ENCODE measurements around the gene SGK1. TPM values are rescaled to one million over a fixed set of nuclear protein-coding genes. Genes with fewer than 3 reads are reported as not detected.
"Not testable (repeated sequence)": the region's sequence is repeated elsewhere in the genome, so short reads cannot be mapped to it uniquely, and the experiment has no call there.

The SGK1 gene
- total RNA-seq, 3 donors from 2014 or later (not counting 1 experiment from before 2014, with no cell fraction given), result 31.8 to 89.6 (median 33.3) TPM

DNA sequence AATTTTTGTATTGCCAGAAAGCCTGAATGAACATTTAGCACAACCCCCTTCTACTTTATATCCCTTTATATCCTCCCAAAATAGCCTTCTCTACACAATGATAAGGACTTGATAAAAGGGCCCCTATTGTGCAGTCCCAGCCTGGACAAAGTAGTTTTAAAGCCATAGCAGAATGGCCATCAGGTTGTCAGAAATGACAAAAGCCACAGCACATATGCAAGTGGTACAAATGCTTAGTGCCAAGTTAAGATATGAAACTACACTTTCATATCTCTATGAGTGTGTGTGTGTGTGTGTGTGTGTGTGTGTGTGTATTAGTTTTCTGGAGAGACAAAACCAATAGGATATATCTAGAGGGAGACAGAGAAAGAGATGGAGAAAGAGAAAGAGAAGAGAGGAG is 132.6 kb downstream of the SGK1 start:
- Histone ChIP-seq H3K27ac (ENCODE audit: low read length) (no peak overlapping the region), H3K9me3 (ENCODE audit: control insufficient read depth, insufficient read depth, low read length) (no peaks in the 10 kb centered on the region), H3K4me3 (ENCODE audit: low read length) (no peak overlapping the region), H3K4me1 (ENCODE audit: control insufficient read depth, insufficient read depth, low read length) (no peaks in the 10 kb centered on the region), H3K36me3 (ENCODE audit: control insufficient read depth, insufficient read depth, low read length) (no peaks in the 10 kb centered on the region), H3K27me3 (ENCODE audit: control insufficient read depth, insufficient read depth, low read length) (no peaks in the 10 kb centered on the region)
- no peaks in the 10 kb centered on the region for H3K4me1 Mint-ChIP-seq
- no peaks in the 10 kb centered on the region for H3K36me3 Mint-ChIP-seq
- no peaks in the 10 kb centered on the region for H3K9me3 Mint-ChIP-seq
- intact Hi-C loops (cut with micrococcal nuclease), result no loop called here
- no peak overlapping the region for H3K27ac Mint-ChIP-seq
- no peak overlapping the region for H3K4me3 Mint-ChIP-seq
- DNase-seq (no peak), ATAC-seq (no peak)
- peaks cover 2 to 5% of the 10 kb centered on the region in 2 donors for H3K27me3 Mint-ChIP-seq (ENCODE audit: low read depth in 2 of 2)
- TF ChIP-seq, protein P1, sequence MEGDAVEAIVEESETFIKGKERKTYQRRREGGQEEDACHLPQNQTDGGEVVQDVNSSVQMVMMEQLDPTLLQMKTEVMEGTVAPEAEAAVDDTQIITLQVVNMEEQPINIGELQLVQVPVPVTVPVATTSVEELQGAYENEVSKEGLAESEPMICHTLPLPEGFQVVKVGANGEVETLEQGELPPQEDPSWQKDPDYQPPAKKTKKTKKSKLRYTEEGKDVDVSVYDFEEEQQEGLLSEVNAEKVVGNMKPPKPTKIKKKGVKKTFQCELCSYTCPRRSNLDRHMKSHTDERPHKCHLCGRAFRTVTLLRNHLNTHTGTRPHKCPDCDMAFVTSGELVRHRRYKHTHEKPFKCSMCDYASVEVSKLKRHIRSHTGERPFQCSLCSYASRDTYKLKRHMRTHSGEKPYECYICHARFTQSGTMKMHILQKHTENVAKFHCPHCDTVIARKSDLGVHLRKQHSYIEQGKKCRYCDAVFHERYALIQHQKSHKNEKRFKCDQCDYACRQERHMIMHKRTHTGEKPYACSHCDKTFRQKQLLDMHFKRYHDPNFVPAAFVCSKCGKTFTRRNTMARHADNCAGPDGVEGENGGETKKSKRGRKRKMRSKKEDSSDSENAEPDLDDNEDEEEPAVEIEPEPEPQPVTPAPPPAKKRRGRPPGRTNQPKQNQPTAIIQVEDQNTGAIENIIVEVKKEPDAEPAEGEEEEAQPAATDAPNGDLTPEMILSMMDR (IDR thresholded peaks at IDR 0.05), result no peak

DNA sequence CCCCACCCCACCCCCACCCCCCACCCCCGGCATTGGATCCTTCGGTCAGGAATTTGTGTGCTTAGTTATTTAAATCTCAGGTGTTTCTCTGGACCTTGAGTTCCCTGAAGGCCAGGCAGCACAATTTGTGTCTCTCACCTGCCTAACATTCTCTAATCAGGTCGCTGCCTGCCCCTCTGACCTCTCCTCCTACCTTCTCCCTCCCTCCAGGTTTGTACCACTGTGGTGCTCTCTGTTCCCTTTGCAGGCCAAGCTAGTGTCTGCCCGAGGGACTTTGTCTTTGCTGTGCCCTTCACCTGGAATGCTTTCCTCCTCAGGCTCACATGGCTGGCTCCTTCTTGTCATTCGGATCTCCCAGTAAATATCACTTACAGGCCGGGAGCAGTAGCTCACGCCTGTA is 134.1 kb downstream of the SGK1 start:
- DNase-seq (no peak), ATAC-seq (no peak)
- Mint-ChIP-seq H3K36me3 (no peaks in the 10 kb centered on the region), H3K4me1 (no peaks in the 10 kb centered on the region), H3K27me3 (ENCODE audit: low read depth in 2 of 2) (peaks cover 8 to 12% of the 10 kb centered on the region in 2 donors), H3K9me3 (no peaks in the 10 kb centered on the region), H3K4me3 (no peak overlapping the region), H3K27ac (no peak overlapping the region)
- no peaks in the 10 kb centered on the region for H3K4me1 ChIP-seq (ENCODE audit: control insufficient read depth, insufficient read depth, low read length)
- no peak overlapping the region for H3K27ac ChIP-seq (ENCODE audit: low read length)
- no peak overlapping the region for H3K4me3 ChIP-seq (ENCODE audit: low read length)
- TF ChIP-seq, protein P1 (IDR thresholded peaks at IDR 0.05), result no peak
- 91% methylated on average over 5 of the region's 7 CpGs for whole genome bisulfite sequencing (ENCODE audit: insufficient coverage)
- no peaks in the 10 kb centered on the region for H3K27me3 ChIP-seq (ENCODE audit: control insufficient read depth, insufficient read depth, low read length)
- intact Hi-C loops (cut with micrococcal nuclease), result no loop called here
- H3K36me3 ChIP-seq (ENCODE audit: control insufficient read depth, insufficient read depth, low read length), result no peaks in the 10 kb centered on the region
- no peaks in the 10 kb centered on the region for H3K9me3 ChIP-seq (ENCODE audit: control insufficient read depth, insufficient read depth, low read length)

DNA sequence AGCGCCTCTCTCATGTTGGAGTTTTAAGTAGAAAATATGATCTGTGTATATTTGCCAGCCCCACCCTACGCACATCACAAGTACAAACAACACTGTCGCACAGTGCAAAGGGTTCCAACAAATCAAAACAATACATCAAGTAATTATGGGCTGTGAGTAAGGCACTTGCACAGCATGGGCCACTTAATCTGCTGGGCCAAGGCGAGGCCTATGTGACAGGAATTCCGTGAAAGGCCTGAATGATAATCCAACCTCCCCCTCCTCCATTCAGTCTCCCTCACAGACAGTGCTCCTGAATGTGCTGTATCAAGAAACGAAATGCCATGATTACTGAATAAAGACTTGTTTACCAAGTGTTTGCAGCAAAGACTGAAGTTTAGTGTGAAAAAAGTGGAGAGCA is 135.4 kb downstream of the SGK1 start:
- DNase-seq (no peak), ATAC-seq (no peak)
- no peaks in the 10 kb centered on the region for H3K9me3 Mint-ChIP-seq
- H3K36me3 ChIP-seq (ENCODE audit: control insufficient read depth, insufficient read depth, low read length), result no peaks in the 10 kb centered on the region
- no peaks in the 10 kb centered on the region for H3K9me3 ChIP-seq (ENCODE audit: control insufficient read depth, insufficient read depth, low read length)
- H3K4me1 Mint-ChIP-seq, result peaks cover 12% of the 10 kb centered on the region in 2 donors
- H3K27ac ChIP-seq (ENCODE audit: low read length), result no peak overlapping the region
- peaks cover 12% of the 10 kb centered on the region for H3K4me1 ChIP-seq (ENCODE audit: control insufficient read depth, insufficient read depth, low read length)
- no peaks in the 10 kb centered on the region for H3K36me3 Mint-ChIP-seq
- H3K27me3 ChIP-seq (ENCODE audit: control insufficient read depth, insufficient read depth, low read length), result no peaks in the 10 kb centered on the region
- TF ChIP-seq, protein P1 (IDR thresholded peaks at IDR 0.05), result no peak
- no peak overlapping the region for H3K4me3 Mint-ChIP-seq
- H3K27ac Mint-ChIP-seq, result no peak overlapping the region
- no peak overlapping the region for H3K4me3 ChIP-seq (ENCODE audit: low read length)
- H3K27me3 Mint-ChIP-seq (ENCODE audit: low read depth in 2 of 2), result peaks cover 11 to 24% of the 10 kb centered on the region in 2 donors
- WGBS (ENCODE audit: insufficient coverage), result 81% methylated on average over 3 of the region's 6 CpGs
- intact Hi-C loops (cut with micrococcal nuclease), result no loop called here

GRCh38 chr6:134181726-134182125 is 136.2 kb downstream of the SGK1 start:
- WGBS (ENCODE audit: insufficient coverage), result 100% methylated on average over 5 of the region's 5 CpGs
- intact Hi-C loops (cut with micrococcal nuclease); H3K27ac Mint-ChIP-seq: not testable (repeated sequence)

GRCh38 chr6:134181251-134181650 is 136.7 kb downstream of the SGK1 start:
- H3K4me1 ChIP-seq (ENCODE audit: control insufficient read depth, insufficient read depth, low read length), result peaks cover 20% of the 10 kb centered on the region
- DNase-seq; H3K27ac ChIP-seq (ENCODE audit: low read length); H3K27ac Mint-ChIP-seq; H3K4me3 ChIP-seq (ENCODE audit: low read length); intact Hi-C loops (cut with micrococcal nuclease); H3K9me3 ChIP-seq (ENCODE audit: control insufficient read depth, insufficient read depth, low read length); H3K27me3 ChIP-seq (ENCODE audit: control insufficient read depth, insufficient read depth, low read length); H3K36me3 ChIP-seq (ENCODE audit: control insufficient read depth, insufficient read depth, low read length); H3K9me3 Mint-ChIP-seq; H3K4me3 Mint-ChIP-seq; ATAC-seq; H3K36me3 Mint-ChIP-seq: not testable (repeated sequence)
- WGBS (ENCODE audit: insufficient coverage), result 90% methylated on average over 8 of the region's 8 CpGs
- peaks cover 11 to 29% of the 10 kb centered on the region in 2 donors for H3K27me3 Mint-ChIP-seq (ENCODE audit: low read depth in 2 of 2)
- peaks cover 17% of the 10 kb centered on the region in 2 donors for H3K4me1 Mint-ChIP-seq

More at GRCh38 chr6:134181726-134182125, 136.2 kb downstream of the SGK1 start:
- H3K4me1 Mint-ChIP-seq, result peaks cover 16 to 17% of the 10 kb centered on the region in 2 donors
- not testable (repeated sequence) for H3K27me3 ChIP-seq (ENCODE audit: control insufficient read depth, insufficient read depth, low read length); H3K4me3 ChIP-seq (ENCODE audit: low read length); H3K4me3 Mint-ChIP-seq; H3K9me3 ChIP-seq (ENCODE audit: control insufficient read depth, insufficient read depth, low read length); H3K36me3 ChIP-seq (ENCODE audit: control insufficient read depth, insufficient read depth, low read length); DNase-seq; ATAC-seq; H3K9me3 Mint-ChIP-seq; H3K36me3 Mint-ChIP-seq; H3K27ac ChIP-seq (ENCODE audit: low read length)
- H3K27me3 Mint-ChIP-seq (ENCODE audit: low read depth in 2 of 2), result peaks cover 11 to 29% of the 10 kb centered on the region in 2 donors
- H3K4me1 ChIP-seq (ENCODE audit: control insufficient read depth, insufficient read depth, low read length), result peaks cover 16% of the 10 kb centered on the region

DNA sequence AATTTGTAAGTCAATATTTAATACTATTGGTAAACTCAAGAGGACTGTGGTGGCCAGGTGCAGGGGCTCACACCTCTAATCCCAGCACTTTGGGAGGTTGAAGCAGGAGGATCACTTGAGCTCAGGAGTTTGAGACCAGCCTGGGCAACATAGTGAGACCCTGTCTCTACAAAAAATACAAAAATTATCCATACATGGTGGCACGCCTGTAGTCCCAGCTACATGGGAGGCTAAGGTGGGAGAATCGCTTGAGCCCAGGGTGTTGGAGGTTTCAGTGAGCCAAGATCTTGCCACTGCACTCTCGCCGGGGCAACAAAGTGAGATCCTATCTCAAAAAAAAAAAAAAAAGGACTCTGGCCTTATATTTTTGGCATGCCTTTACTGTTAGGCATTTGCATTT is 137.4 kb downstream of the SGK1 start:
- intact Hi-C loops (cut with micrococcal nuclease); H3K27ac Mint-ChIP-seq: not testable (repeated sequence)

More for the DNA sequence above, 137.4 kb downstream of the SGK1 start:
- peaks cover 13 to 29% of the 10 kb centered on the region in 2 donors for H3K27me3 Mint-ChIP-seq (ENCODE audit: low read depth in 2 of 2)
- not testable (repeated sequence) for H3K27me3 ChIP-seq (ENCODE audit: control insufficient read depth, insufficient read depth, low read length); H3K36me3 Mint-ChIP-seq; H3K36me3 ChIP-seq (ENCODE audit: control insufficient read depth, insufficient read depth, low read length); H3K9me3 Mint-ChIP-seq; ATAC-seq; H3K27ac ChIP-seq (ENCODE audit: low read length); H3K4me3 Mint-ChIP-seq; H3K4me3 ChIP-seq (ENCODE audit: low read length); H3K9me3 ChIP-seq (ENCODE audit: control insufficient read depth, insufficient read depth, low read length); DNase-seq
- H3K4me1 ChIP-seq (ENCODE audit: control insufficient read depth, insufficient read depth, low read length), result peaks cover 28% of the 10 kb centered on the region
- H3K4me1 Mint-ChIP-seq, result peaks cover 24 to 25% of the 10 kb centered on the region in 2 donors
- 91% methylated on average over 4 of the region's 4 CpGs for WGBS (ENCODE audit: insufficient coverage)
